NCI-H446 treated with DMSO at 0.1 percent for 48 hours (cell line): Measurements from ENCODE around the gene RUSC2.
A peak's percentile ranks its signal among the peaks of the same experiment; 100 is the strongest.
"Not testable (repeated sequence)": the region's sequence is repeated elsewhere in the genome, so short reads cannot be mapped to it uniquely, and the experiment has no call there.

ENCODE experiments used
- DNase-seq: peaks from one replicate; lab custom pipeline; 2025; lab: John Stamatoyannopoulos, UW

The RUSC2 gene

GRCh38 chr9:35489313-35490154 lies at the start of gene RUSC2:
RUSC2 (plus strand) TSS chr9:35490111; CDS start chr9:35546522, 56,411 bp downstream.
- peak; percentile 46 for DNase-seq

- no peak for DNase-seq
These were observed 43.9 kb upstream of the RUSC2 start for GRCh38 chr9:35446012-35446411.

- no peak for DNase-seq
These were observed 41.4 kb upstream of the RUSC2 start for GRCh38 chr9:35448496-35448895.

GRCh38 chr9:35452481-35452880 lies 37.4 kb upstream of the RUSC2 start:
- no peak for DNase-seq

- DNase-seq = no peak
These were observed 36.1 kb upstream of the RUSC2 start for GRCh38 chr9:35453786-35454185.

GRCh38 chr9:35464141-35465025 lies 25.5 kb upstream of the RUSC2 start:
- no peak for DNase-seq

- no peak for DNase-seq
These were observed 19.6 kb upstream of the RUSC2 start for GRCh38 chr9:35470340-35470739.

GRCh38 chr9:35470894-35471293 lies 19.0 kb upstream of the RUSC2 start:
- DNase-seq = no peak

- DNase-seq = no peak
These were observed 13.3 kb upstream of the RUSC2 start for GRCh38 chr9:35476596-35476995.

- peak; percentile 35 for DNase-seq
These were observed 12.6 kb upstream of the RUSC2 start for GRCh38 chr9:35477211-35477855.

- DNase-seq = no peak
These were observed 11.0 kb upstream of the RUSC2 start for GRCh38 chr9:35478871-35479270.

GRCh38 chr9:35481347-35481975 lies 8.4 kb upstream of the RUSC2 start:
- no peak for DNase-seq

GRCh38 chr9:35482071-35482470 lies 7.8 kb upstream of the RUSC2 start:
- no peak for DNase-seq

- DNase-seq = no peak
These were observed 5.5 kb upstream of the RUSC2 start for GRCh38 chr9:35484406-35484805.

- DNase-seq = no peak
These were observed 2.8 kb upstream of the RUSC2 start for GRCh38 chr9:35487081-35487480.

GRCh38 chr9:35488021-35488420 lies 1.9 kb upstream of the RUSC2 start:
- DNase-seq = no peak

- no peak for DNase-seq
These were observed 1.2 kb upstream of the RUSC2 start for GRCh38 chr9:35488566-35489312.

GRCh38 chr9:35490155-35490909 lies 421 bp downstream of the RUSC2 start:
- DNase-seq = no peak

GRCh38 chr9:35490910-35491465 lies 1.1 kb downstream of the RUSC2 start:
- no peak for DNase-seq

GRCh38 chr9:35493119-35493518 lies 3.2 kb downstream of the RUSC2 start:
- not testable (repeated sequence) for DNase-seq
